ENCODE results near the gene PTPRT. TPM values are rescaled to one million over a fixed set of nuclear protein-coding genes. Genes with fewer than 3 reads are reported as not detected.

PTPRT gene
- total RNA-seq, 1 experiment from 2014 or later, result 0.13 TPM

DNA sequence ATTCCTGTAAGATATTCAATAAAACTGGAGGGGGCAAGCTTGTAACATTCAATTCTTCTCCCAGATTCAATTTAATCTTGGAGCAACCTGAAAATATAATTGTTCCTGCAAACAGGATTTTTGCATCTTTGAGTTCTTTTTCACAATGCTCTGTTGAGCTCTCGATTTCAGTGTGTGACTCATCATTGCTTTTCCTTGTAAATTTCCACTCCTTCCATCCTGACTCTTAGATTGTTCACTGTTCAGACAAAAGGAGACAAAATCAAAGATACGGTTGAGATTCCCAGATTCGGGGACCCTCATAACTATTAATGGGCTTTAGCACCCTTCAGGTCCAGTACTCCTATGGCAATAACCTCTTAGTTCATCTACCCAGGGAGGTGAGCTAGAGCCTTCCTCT, 999.6 kb downstream of the PTPRT start:
- TF ChIP-seq, protein P1, sequence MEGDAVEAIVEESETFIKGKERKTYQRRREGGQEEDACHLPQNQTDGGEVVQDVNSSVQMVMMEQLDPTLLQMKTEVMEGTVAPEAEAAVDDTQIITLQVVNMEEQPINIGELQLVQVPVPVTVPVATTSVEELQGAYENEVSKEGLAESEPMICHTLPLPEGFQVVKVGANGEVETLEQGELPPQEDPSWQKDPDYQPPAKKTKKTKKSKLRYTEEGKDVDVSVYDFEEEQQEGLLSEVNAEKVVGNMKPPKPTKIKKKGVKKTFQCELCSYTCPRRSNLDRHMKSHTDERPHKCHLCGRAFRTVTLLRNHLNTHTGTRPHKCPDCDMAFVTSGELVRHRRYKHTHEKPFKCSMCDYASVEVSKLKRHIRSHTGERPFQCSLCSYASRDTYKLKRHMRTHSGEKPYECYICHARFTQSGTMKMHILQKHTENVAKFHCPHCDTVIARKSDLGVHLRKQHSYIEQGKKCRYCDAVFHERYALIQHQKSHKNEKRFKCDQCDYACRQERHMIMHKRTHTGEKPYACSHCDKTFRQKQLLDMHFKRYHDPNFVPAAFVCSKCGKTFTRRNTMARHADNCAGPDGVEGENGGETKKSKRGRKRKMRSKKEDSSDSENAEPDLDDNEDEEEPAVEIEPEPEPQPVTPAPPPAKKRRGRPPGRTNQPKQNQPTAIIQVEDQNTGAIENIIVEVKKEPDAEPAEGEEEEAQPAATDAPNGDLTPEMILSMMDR (conservative IDR thresholded peaks at IDR 0.05), result no peak
- Histone ChIP-seq H2BK5ac (ENCODE audit: insufficient read length, low read length) (no peak overlapping the region), H4K91ac (ENCODE audit: insufficient read length, low read depth, low read length) (no peak overlapping the region), H3K23ac (ENCODE audit: insufficient read length, low read depth, low read length) (no peak overlapping the region), H3K4me2 (ENCODE audit: insufficient read depth, insufficient read length, low read length) (no peak overlapping the region), H2BK12ac (ENCODE audit: insufficient read length, low read depth, low read length) (no peak overlapping the region), H3K18ac (ENCODE audit: insufficient read length, low read depth, low read length) (no peak overlapping the region), H2BK20ac (ENCODE audit: low read depth, low read length, poor library complexity, severe bottlenecking) (no peak overlapping the region), H3K27me3 (ENCODE audit: insufficient read depth, low read length) (0 out of 2 replicates have a peak, but pooled peaks cover 2% of the 10 kb centered on the region), H4K8ac (replicated peaks; ENCODE audit: insufficient read length, low read depth, low read length) (no peak overlapping the region), H2AK5ac (ENCODE audit: insufficient read length, low read length) (no peak overlapping the region), H3K4ac (ENCODE audit: low read depth, low read length) (no peak overlapping the region), H3K79me1 (ENCODE audit: insufficient read depth, low read depth, low read length, poor library complexity, severe bottlenecking) (no peaks in the 10 kb centered on the region), H3T11ph (ENCODE audit: low read length) (no peak overlapping the region), H4K5ac (ENCODE audit: insufficient read length, low read depth, low read length) (no peak overlapping the region), H3K4me1 (ENCODE audit: insufficient read depth, low read length) (no peaks in the 10 kb centered on the region), H3K9ac (ENCODE audit: extremely low read depth, insufficient read length, low read length) (no peak overlapping the region), H3K23me2 (ENCODE audit: insufficient read length, low read depth, low read length, poor library complexity, severe bottlenecking) (no peaks in the 10 kb centered on the region), H3K14ac (ENCODE audit: insufficient read depth, low read length) (no peak overlapping the region), H2BK15ac (ENCODE audit: low read depth, low read length) (no peak overlapping the region), H3K27ac (ENCODE audit: insufficient read length, low read depth, low read length) (no peak overlapping the region), H3K79me2 (ENCODE audit: insufficient read depth, low read length) (no peaks in the 10 kb centered on the region), H4K20me1 (ENCODE audit: control insufficient read depth, insufficient read depth, insufficient read length) (no peaks in the 10 kb centered on the region), H3K56ac (ENCODE audit: insufficient read length, low read depth, low read length) (no peak overlapping the region), H3K9me3 (ENCODE audit: control insufficient read depth, low read depth, low read length) (no peaks in the 10 kb centered on the region), H2BK120ac (ENCODE audit: low read depth, low read length, poor library complexity, severe bottlenecking) (no peak overlapping the region), H2AFZ (ENCODE audit: low read length) (no peak overlapping the region)
- no peak for DNase-seq
- Mint-ChIP-seq H3K4me1 (peaks cover 9 to 13% of the 10 kb centered on the region in 2 experiments), H3K36me3 (ENCODE audit: insufficient read depth in 1 of 3, low read depth in 3 of 3) (no peaks in the 10 kb centered on the region), H3K4me3 (no peak overlapping the region), H3K9me3 (no peaks in the 10 kb centered on the region), H3K27ac (no peak overlapping the region), H3K27me3 (ENCODE audit: low read depth) (peaks cover 32% of the 10 kb centered on the region)
- no CpG with 5 or more reads among the region's 3 CpGs for WGBS (ENCODE audit: extremely low coverage, insufficient read length, low lambda C conversion rate)
